ENCODE results near the gene MICOS13.

The MICOS13 gene

DNA sequence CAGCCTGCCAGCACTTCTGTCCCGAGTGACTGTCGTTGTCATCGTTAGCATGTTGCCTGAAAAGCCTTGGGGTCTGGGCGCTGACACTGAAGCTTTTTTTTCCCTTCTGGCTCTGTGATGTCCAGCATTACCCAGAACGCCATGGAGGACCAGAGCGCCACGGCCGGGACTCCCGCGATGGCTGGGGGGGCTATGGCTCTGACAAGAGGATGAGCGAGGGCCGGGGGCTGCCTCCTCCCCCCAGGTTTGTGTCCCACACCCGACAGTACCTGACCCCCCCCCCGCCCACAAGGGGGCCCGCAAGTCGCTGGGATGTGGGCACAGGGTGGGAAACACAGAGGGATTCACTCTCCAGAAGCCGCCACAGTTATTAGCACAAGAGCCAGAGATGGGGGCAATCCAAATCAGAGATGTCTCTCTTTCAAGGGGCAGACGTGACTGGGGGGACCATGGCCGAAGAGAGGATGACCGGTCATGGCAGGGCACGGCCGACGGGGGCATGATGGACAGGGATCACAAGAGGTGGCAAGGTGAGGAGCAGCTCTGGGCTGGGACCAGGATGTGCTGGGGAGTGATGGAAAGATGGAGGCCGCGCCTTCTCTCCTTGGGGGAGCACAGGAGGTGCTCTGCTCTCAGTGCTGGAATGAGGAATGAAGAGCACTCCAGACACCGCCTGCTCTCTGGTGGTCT, 13.2 kb downstream of the MICOS13 start:
- no peak for DNase-seq

DNA sequence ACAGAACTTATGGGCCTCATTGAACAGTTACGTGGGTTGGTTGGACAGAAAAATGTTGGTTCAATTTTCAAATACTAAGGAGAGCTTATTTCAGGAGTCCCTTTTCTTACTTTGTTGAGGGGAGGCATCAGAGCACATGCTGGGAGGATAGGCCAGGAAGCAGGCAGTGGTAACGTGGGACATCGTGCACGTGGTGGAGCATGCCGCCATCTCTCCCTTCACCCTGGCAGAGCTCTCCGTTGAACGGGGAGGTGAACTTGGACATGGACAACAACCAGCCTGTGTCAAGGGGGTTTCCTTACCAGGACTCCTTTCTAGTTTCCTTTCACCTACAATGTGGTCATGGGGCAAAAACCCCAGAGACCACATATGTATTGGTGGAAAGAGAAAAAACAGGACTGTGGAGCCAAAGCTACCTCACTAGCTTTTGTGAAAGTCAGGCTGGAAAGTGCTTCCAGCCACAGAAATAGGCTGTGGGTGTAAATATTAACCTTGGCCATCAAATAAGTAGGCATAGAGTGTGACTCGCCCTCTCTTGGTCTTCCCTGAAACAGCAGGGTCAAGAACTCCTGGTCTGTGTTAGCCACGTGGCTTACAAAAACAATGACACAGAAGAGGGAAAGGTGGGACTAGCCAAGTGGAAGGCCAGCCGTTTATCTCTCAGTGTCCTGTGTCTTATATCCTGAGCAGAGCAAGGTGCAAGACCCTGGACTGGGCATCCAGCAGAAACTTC, 14.4 kb downstream of the MICOS13 start:
- no peak for DNase-seq

DNA sequence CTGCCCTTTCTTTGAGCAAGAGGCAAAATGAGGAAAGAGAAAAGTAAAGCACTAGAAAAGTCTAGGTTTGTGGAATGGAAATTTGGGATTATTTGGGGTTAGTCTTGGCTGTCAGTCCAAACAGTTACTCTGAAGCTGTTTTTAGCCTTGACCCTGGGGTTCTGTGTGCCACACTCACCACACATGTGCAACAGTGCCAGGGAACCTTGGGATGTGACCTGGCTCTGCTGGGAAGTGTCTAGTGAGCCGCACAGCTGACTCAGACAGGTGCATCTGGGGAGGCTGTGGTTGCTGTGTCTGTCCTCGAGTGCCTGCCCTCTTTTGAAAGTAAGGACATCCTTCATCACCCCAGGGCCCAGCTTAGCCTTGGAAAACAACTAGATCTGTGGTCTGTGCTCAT, 15.8 kb downstream of the MICOS13 start:
- no peak for DNase-seq

DNA sequence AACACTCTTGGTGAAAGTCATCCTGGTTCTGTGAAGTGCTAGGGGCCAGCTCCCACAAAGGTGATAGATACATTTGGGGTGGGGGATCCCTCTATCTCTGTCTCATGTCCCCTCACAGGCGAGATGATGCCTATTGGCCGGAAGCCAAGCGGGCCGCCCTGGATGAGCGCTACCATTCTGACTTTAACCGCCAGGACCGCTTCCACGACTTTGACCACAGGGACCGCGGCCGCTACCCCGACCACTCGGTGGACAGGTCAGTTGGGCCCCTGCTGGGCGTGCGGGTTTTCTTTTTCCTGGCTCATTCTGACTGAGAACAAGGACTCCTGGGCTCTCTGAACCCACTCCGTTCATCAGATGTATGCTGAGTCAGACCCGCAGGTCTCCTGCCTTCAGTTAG, 16.4 kb downstream of the MICOS13 start:
- no peak for DNase-seq

DNA sequence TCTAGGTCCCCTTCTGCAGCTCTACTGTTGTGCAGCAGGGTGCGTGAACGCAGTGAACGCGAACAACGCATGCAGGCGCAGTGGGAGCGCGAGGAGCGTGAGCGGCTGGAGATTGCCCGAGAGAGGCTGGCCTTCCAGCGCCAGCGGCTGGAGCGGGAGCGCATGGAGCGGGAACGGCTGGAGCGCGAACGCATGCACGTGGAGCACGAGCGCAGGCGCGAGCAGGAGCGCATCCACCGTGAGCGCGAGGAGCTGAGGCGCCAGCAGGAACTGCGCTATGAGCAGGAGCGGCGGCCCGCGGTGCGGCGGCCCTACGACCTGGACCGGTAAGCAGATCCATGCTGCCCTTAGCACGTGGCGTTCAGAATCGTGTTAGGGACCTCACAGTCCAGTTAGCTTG, 18.8 kb downstream of the MICOS13 start:
- no peak for DNase-seq

DNA sequence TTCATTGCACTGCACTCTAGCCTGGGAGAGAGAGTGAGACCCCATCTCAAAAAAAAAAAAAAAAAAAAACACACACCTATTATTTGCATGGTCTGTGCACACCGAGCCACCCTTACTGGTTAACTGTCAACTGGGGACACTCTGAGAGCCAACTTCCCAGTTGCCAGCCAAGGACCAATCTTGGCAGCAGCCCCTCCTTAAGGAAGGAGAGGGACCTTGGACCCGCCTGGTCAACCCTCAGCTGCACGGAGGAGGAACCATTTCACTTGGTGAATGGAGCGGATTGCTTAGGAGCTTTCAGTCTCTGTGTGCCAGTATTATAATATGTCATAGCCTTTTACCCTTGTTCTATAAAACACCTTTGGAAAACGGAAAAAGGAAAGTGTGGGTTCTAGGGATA, 24.9 kb downstream of the MICOS13 start:
- DNase-seq, result no peak

DNA sequence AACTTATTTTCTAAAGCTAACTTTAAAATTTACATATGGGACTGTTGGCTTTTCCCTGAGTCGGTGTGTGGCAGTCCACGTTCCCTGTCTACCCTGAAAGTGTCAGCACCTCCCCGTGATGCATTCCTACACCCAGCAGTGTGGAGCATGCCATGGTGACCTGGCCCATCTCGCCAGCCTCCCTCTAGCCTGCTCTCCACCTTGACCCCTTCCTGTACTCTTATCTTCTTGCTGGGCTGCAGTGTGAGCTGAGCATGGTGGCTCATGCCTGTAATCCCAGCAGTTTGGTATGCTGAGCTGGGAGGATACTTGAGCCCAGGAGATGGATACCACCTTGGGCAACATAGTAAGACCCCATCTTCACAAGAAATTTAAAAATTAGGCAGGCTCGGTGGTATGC, 25.4 kb downstream of the MICOS13 start:
- no peak for DNase-seq

DNA sequence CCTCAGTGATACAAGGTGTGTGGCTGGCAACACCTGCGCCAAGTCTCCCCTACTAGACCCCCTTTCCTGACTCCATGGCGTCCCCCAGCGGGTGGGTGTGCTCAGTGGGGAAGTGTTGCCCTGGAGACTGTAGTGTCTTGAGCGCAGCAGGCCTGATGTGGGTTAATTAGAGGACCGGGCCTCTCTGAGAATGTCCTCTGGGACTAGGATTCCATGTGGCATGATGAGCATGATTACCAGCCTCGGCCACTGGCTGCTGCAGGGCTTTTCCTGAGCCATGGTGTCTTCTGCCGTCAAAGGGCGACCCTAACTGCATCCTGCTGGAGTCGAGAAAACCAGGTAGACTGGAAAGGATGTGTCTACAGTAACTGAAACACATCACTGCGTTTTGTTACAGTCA, 28.1 kb downstream of the MICOS13 start:
- no peak for DNase-seq

DNA sequence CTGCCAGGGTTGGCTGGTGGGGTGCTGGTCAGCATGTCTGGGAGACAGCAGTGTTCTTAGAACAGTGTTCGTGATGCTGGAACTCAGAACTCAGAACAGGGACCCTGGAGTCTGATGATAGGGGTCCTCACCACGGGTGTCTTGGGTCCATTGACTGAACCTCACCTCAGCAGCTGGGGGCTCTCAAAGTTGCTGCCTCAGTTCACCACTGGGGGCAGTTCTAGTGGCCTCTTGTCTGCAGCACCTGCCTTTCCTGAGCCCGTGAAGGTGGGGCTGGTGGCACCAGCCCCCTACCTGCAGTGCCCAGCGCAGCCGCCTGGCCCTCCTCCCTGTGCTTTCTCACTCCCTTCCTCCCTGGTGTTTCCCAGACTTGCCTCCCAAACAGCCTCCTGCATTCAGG, 29.0 kb downstream of the MICOS13 start:
- DNase-seq, result no peak

DNA sequence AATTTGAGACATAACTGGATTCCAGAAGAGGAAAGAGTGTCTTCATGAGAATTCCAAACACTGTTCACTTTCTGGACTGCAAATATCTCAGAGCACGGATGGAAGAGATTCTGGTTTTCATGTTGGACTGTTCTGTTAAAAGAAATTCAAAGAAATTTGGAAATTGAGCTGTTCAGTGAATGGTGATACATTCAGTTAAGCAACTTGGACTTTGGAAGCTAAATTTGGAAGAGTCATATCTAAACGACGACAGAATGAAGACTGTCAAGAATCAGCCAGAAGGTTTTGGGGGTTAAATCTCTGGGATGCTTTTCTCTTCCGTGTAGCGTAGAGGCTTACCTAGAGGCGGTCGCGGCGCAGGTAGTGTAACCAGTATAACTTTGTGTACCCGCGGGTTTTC, 31.9 kb downstream of the MICOS13 start:
- no peak for DNase-seq

DNA sequence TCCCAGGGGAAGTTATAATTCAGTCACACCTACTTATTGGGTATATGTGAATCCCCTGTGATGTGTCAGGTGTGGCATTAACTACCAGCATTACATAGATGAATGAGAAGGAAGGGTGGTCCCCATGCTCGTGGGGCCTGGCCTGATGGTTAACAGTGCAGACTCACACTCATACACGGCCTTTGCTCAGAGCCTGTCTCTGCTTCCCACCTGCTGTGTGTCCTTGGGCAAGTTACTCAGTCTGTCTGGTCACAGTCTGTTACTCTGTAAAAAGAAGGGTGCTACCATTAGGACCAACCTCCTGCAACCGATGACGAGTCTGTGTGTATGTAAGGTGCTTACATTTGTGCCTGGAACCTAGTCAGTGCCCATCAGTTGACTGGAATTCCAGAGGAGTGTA, 33.6 kb downstream of the MICOS13 start:
- no peak for DNase-seq

DNA sequence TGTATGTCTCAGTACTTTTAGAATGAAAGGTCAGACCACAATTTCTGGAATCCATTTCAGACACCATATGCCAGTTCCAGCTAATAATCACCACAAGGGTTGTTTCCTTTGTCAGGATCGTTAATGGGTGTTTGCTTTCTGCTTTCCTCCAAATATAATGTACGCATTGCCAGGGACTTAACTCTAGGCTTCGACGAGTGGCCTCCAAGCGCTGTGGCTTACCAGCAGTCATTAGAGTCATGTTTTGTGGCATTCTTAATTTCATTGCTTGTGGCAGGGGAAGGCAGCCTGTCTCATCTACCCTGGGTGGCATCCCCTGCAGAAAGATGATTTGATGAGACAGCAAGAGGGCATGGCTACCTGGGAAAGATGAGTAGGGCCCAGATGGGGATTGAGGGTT, 34.9 kb downstream of the MICOS13 start:
- no peak for DNase-seq

DNA sequence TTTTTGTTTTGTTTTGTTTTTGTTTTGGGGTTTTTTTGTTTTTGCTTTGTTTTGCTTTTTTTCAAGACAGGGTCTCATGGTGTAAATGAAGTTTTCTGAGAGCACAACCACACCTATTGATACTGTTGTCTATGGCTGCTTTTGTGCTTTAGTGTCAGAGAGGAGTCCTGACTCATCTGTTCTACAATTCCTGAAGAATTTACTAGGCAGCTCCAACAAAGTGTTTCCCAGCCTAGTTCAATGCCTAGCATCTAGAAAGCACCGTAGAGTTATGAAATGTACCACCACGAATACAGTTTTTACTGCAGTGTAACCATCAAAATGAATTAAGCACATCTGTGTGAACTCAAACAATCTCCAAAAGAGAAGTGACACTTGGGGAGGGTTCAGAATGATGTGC, 36.3 kb downstream of the MICOS13 start:
- DNase-seq, result no peak

DNA sequence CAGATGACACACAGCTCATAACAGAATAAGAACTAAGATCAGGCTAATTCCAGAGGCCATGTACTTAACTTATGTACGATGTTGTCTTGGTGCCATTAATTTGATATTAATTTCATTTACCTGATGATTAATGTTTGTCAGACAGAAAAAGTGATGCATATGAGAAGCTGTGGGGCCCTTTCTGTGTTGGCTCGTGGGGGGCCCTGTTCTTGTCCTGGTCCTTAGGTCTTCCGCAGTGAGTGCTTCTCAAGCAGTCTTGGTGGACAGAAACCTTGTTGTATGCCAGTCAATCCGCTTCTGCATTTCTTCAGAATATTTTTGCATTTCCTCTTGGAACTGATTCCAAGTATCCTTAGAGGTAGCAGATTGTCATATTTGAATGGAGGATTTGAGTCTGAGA, 37.3 kb downstream of the MICOS13 start:
- DNase-seq, result no peak

DNA sequence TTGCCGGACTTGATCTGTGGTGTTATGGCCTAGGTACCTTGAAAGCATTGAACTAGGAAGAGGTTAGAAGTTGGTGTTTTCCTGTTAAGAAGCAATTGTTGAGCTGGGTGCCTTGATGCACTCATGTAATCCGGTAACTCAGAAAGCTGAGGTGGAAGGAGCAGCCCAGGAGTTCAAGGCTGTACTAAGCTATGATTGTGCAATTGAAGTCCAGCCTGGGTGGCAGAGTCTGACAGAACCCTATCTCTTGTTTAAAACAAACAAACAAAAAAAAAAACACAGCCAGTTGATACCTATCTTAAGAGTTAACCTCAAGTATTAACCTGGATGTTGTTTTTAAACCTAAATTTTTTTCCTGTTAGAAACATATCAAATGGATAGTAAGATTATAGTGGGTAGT, 38.1 kb downstream of the MICOS13 start:
- no peak for DNase-seq

DNA sequence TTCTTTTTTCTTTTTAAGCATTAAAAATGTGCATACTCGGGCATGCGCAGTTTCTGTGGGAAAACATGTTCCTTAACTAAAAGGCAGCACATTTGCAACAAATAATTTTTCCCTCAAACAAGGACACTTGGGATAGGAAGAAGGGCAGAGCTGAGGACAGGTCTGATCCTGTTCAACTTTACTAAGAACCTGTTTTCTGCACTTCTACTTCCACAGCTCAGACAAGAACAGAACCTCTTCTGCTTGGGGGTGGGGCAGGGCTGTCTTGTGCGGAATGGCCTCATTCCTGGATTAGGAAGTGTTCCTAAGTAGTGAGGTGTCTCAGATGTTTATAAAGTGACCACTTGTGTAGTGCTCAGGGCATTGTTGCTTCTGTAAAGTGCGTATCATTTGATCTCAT, 39.1 kb downstream of the MICOS13 start:
- no peak for DNase-seq

DNA sequence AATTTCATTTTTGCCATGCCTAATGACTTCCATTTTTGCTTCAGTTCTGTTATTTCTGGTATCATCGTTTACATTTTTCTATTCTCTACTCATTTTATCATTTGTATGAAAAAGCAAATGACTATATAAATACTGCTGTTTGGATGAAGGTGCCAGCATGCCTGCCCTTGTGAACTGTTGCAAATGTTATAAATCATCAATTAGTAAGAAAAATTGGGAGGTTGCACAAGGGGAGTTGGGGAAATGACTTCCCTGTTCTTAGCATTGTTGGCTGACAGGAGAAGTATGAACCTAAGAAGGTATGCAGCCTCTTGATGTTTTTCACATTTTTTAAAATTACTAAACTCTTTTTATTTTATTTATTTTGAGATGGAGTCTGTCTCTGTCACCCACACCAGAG, 42.3 kb downstream of the MICOS13 start:
- DNase-seq, result no peak

DNA sequence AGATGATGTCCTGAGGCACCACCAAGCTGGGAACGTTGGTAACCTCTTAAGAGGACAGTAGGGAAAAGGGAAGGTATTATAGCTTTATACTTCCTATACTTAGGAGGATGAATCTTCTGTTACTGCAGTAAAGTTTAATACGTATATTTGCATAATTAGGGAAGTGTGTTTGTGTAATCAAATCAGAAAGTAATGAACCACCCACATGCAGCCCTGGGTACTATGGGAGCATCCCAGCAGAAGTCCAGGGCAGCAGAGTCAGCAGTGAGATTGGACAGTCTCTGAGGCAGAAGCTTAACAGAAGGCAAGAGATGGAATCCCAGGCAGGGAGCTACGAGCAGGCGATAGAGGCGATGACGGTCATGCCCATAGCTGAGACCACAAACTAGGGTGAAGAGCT, 44.9 kb downstream of the MICOS13 start:
- DNase-seq, result no peak

DNA sequence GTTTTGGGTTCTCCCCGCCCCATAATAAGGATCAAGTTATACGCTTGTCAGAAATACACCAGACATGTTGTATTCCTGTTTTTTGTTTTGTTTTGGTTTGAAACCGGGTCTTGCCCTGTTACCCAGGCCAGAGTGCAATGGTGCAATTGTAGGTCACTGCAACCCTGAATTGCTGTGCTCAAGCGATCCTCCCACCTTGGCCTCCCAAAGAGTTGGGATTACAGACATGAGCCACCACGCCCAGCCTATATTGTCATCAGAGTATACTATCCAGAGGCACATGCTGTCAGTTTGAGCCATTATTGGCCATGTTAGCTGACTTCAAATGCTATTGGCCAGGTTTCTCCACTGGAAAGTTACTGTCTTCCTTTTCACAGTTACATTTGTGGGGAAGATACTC, 47.7 kb downstream of the MICOS13 start:
- DNase-seq, result no peak

DNA sequence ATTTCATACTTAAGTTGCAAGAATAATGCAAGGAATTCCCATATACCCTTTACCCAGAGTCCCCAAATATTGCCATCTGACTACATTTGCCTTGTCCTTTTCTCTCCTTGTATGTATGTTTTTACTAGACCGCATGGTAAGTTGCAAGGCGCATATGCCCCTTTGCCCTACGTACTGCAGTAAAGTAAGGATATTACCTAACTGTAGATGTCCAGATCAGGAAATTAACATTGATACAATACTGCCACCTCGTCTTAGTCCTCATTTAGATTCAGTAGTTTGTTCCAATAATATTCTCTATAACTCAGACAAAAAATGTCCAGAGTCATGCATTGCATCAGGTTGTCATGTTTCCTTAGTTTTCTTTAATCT, 48.1 kb downstream of the MICOS13 start:
- DNase-seq, result no peak

DNA sequence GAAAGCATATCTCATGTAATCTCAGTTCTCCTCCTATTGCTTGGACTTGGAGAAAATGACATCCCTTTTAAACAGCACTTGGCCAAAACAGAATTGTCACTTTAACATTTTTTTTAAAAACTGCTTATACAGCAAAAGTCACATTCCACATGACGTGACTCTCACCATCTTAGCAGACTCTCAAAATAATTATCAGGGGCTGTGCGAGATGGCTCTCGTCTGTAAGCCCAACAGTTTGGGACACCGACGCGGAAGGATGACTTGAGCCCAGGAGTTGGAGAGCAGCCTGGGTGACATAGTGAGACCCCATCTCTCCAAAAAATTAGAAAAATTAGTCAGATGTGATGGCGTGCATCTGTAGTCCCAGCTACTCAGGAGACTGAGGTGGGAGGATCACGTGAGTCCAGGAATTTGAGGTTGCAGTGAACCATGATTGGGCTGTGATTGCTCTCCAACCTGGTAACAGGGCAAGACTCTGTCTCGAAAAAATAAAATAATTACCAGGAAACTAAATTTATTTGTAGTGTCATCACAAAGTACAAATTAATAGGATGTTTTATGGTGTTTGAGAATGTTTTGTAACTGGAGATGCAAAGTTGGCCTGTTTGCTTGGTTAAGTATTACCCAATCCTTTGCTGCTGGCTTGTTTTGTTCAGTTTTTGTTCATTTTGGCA, 48.6 kb downstream of the MICOS13 start:
- DNase-seq, result no peak

DNA sequence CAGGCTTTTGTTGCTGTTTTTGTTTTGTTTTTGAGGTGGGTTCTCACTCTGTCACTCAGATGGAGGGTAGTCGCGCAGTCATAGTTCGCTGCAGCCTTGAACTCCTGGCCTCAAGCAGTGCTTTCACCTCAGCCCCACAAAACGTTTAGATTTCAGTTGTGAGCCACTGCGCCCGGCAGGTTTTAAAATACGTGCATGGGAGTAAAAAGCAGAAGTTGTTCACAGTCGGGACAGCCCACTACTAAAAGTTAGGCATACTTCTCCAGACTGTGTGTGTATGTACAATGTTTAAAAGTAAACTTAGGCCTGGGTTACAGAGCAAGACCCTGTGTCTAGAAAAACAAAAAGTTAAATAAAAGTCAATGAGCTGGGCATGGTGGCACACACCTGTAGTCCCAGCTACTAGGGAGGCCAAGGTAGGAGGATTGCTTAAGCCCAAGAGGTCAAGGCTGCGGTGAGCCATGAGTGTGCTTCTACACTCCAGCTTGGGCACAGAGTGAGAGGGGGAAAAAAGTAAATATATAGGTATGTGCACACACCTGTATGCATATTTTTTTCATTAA, 51.3 kb downstream of the MICOS13 start:
- no peak for DNase-seq

DNA sequence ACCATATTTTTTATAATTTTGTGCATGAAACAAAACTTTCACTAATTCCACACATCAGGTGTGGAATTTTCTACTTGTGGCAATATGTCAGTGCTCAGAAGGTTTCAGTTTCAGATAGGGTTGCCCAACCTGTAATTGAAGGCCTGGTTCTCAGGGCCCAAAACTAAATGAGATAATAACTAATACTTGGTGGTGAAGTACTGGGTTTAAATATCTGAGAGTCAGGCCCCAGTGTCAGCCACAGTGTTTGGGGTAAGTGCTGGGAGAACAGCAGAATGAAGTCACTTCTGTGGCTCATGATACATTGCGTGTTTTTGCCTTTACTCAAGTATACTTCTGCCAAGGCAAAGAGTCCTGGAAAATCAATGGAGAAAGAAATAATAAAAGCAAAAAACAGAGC, 51.9 kb downstream of the MICOS13 start:
- DNase-seq, result no peak

Measured in central memory CD4-positive, alpha-beta T cell (primary cell).